NT2/D1 (cell line): ENCODE data around the gene YJEFN3.

Source experiments
- SUZ12 ChIP-seq: IDR thresholded peaks from 2 replicates; pipeline ENCODE4 v1.6.1; 2011; ENCODE audit not compliant: insufficient read length, insufficient read depth; ENCODE audit errors: extremely low read depth
- YY1 ChIP-seq: IDR thresholded peaks from 2 replicates; pipeline ENCODE4 v1.6.1; 2011; ENCODE audit not compliant: insufficient read length, insufficient read depth
- ZNF274 ChIP-seq: IDR thresholded peaks from 2 replicates; pipeline ENCODE4 v1.6.1; 2011; ENCODE audit warnings: mild to moderate bottlenecking, low read depth, low read length

GRCh38 chr19:19530423-19530804 is 1.7 kb downstream of the YJEFN3 start:
- TF ChIP-seq SUZ12 (no peak), YY1 (no peak), ZNF274 (no peak)
